Calu3 (cell line): ENCODE measurements around the gene CAMK1D. TPM values are rescaled to one million over a fixed set of nuclear protein-coding genes. Genes with fewer than 3 reads are reported as not detected.

ENCODE experiments used
- BruUV-seq: library from RNA; stranded (reverse); fragments of 400-500 nt; replicated peaks from 2 replicates; lab custom pipeline; 2021; lab: Mats Ljungman, UMichigan
- CTCF ChIA-PET: fragments of 300-600 bp; sonication (Branson Sonifier 250); formaldehyde crosslinking; loops from one replicate; lab custom pipeline; 2022; ENCODE audit warnings: antibody characterized with exemption; lab: Charles Lee
- DNase-seq: peaks from one replicate; pipeline ENCODE4 v3.0.0; 2022
- H3K27ac Mint-ChIP-seq: one replicate; pipeline ENCODE4 v1.8.0; 2022; ENCODE audit warnings: mixed read lengths; ENCODE audit not compliant: unreplicated experiment
- H3K27me3 Mint-ChIP-seq: one replicate; pipeline ENCODE4 v1.8.0; 2022; ENCODE audit warnings: mixed read lengths; ENCODE audit not compliant: unreplicated experiment
- H3K36me3 Mint-ChIP-seq: one replicate; pipeline ENCODE4 v1.8.0; 2022; ENCODE audit warnings: mild to moderate bottlenecking, moderate library complexity, mixed read lengths; ENCODE audit not compliant: insufficient read depth, unreplicated experiment
- H3K4me1 Mint-ChIP-seq: one replicate; pipeline ENCODE4 v1.8.0; 2022; ENCODE audit warnings: mild to moderate bottlenecking, low read depth, mixed read lengths; ENCODE audit not compliant: unreplicated experiment
- H3K4me3 Mint-ChIP-seq: one replicate; pipeline ENCODE4 v1.8.0; 2022; ENCODE audit warnings: mild to moderate bottlenecking, low read depth, moderate library complexity, mixed read lengths; ENCODE audit not compliant: unreplicated experiment
- H3K9me3 Mint-ChIP-seq: one replicate; pipeline ENCODE4 v1.8.0; 2022; ENCODE audit warnings: low read depth, mixed read lengths; ENCODE audit not compliant: unreplicated experiment
- CTCF ChIP-seq: fragments of 200-600 bp; IDR thresholded peaks from one replicate; pipeline ENCODE4 v1.8.0; 2022; ENCODE audit warnings: antibody characterized with exemption; ENCODE audit not compliant: unreplicated experiment
- intact Hi-C: fragments of 100-400 bp; cut with micrococcal nuclease; formaldehyde crosslinking; loops from one replicate; pipeline ENCODE4 v1.10.0; 2022; ENCODE audit not compliant: unreplicated experiment
- total RNA-seq: library from RNA; stranded (reverse); gene quantifications from 2 replicates; pipeline ENCODE4 v1.2.3, GENCODE V29; 2022

CAMK1D gene
- total RNA-seq, 1 experiment from 2014 or later: 2.6 TPM

GRCh38 chr10:12568391-12569009, 219.2 kb downstream of the CAMK1D start:
- Mint-ChIP-seq H3K4me3 (no peak overlapping the region), H3K9me3 (no peaks in the 10 kb centered on the region), H3K27ac (no peak overlapping the region), H3K4me1 (no peaks in the 10 kb centered on the region), H3K36me3 (no peaks in the 10 kb centered on the region), H3K27me3 (peaks cover 66% of the 10 kb centered on the region)
- BruUV-seq: no TSS peak
- CTCF ChIA-PET: no interaction called here
- TF ChIP-seq CTCF: no peak
- intact Hi-C loops: no loop called here
- no peak for DNase-seq

- Mint-ChIP-seq H3K4me1 (no peaks in the 10 kb centered on the region), H3K36me3 (no peaks in the 10 kb centered on the region), H3K9me3 (no peaks in the 10 kb centered on the region), H3K4me3 (no peak overlapping the region), H3K27ac (no peak overlapping the region), H3K27me3 (peaks cover 31% of the 10 kb centered on the region)
- intact Hi-C loops: no loop called here
- CTCF ChIA-PET: no interaction called here
- no TSS peak for BruUV-seq
- no peak for TF ChIP-seq CTCF
- DNase-seq: no peak
These were observed 222.9 kb downstream of the CAMK1D start for GRCh38 chr10:12572281-12572680.

GRCh38 chr10:12577610-12578009, 228.3 kb downstream of the CAMK1D start:
- Mint-ChIP-seq H3K27ac (no peak overlapping the region), H3K36me3 (no peaks in the 10 kb centered on the region), H3K9me3 (no peaks in the 10 kb centered on the region), H3K27me3 (peaks cover 41% of the 10 kb centered on the region), H3K4me1 (no peaks in the 10 kb centered on the region), H3K4me3 (no peak overlapping the region)
- BruUV-seq: no TSS peak
- no peak for TF ChIP-seq CTCF
- CTCF ChIA-PET: no interaction called here
- no peak for DNase-seq
- intact Hi-C loops: no loop called here

GRCh38 chr10:12579954-12580858, 230.9 kb downstream of the CAMK1D start:
- no peak overlapping the region for H3K4me3 Mint-ChIP-seq
- intact Hi-C loops: no loop called here
- no peak for DNase-seq
- no peaks in the 10 kb centered on the region for H3K36me3 Mint-ChIP-seq
- H3K9me3 Mint-ChIP-seq: no peaks in the 10 kb centered on the region
- BruUV-seq: no TSS peak
- no peaks in the 10 kb centered on the region for H3K4me1 Mint-ChIP-seq
- H3K27me3 Mint-ChIP-seq: peaks cover 49% of the 10 kb centered on the region
- no peak for TF ChIP-seq CTCF
- CTCF ChIA-PET: interaction anchor here (0.6 kb wide), 1 partner anchor 1514 kb away, joined by 3 read pairs; no protein-coding TSS in a partner anchor
- no peak overlapping the region for H3K27ac Mint-ChIP-seq
